Stromal cell of bone marrow (primary cell): Measurements from ENCODE around the gene KLHL5.
"Not testable (repeated sequence)": the region's sequence is repeated elsewhere in the genome, so short reads cannot be mapped to it uniquely, and the experiment has no call there.

Experiments
- DNase-seq: peaks from one replicate; pipeline ENCODE4 v3.0.0-alpha.2; 2012; ENCODE audit warnings: low read depth

KLHL5 gene, protein sequence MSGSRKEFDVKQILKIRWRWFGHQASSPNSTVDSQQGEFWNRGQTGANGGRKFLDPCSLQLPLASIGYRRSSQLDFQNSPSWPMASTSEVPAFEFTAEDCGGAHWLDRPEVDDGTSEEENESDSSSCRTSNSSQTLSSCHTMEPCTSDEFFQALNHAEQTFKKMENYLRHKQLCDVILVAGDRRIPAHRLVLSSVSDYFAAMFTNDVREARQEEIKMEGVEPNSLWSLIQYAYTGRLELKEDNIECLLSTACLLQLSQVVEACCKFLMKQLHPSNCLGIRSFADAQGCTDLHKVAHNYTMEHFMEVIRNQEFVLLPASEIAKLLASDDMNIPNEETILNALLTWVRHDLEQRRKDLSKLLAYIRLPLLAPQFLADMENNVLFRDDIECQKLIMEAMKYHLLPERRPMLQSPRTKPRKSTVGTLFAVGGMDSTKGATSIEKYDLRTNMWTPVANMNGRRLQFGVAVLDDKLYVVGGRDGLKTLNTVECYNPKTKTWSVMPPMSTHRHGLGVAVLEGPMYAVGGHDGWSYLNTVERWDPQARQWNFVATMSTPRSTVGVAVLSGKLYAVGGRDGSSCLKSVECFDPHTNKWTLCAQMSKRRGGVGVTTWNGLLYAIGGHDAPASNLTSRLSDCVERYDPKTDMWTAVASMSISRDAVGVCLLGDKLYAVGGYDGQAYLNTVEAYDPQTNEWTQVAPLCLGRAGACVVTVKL

GRCh38 chr4:39062094-39062769, at the start of gene KLHL5:
KLHL5 (plus strand) TSS chr4:39062232; CDS start chr4:39062653, 421 bp downstream.
- DNase-seq, result no peak

DNA sequence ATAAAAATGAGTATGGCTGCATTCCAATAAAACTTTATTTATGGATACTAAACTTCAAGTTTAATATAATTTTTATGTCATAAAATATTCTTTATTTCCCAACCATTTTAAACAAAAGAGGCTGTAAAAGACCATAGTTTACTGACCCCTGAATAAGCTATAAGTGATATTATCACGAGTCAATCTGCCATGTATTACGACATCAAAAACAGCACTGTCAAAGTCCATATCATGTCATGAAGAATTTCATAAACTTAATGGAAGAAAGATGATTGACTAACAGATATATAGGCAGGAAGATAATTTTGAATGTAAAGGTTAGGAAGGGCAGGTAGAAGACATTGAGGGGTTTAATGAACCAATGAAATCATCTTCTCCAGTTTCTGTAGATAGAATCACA, 48.0 kb upstream of the KLHL5 start:
- no peak for DNase-seq

DNA sequence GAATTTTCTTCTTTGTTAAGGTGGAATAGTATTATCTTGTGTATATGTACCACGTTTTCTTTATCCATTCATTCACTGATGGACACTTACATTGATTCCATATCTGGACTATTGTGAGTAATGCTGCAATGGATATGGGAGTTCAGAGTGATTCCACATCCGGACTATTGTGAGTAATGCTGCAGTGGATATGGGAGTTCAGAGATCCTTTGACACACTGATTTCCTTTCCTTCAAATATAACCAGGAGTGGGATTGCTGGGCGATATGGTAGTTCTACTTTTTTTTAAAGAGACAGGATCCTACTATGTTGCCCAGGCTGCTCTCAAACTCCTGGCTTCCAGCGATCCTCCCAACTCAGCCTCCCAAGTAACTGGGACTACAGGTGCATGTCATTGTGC, 41.9 kb upstream of the KLHL5 start:
- DNase-seq, result no peak

DNA sequence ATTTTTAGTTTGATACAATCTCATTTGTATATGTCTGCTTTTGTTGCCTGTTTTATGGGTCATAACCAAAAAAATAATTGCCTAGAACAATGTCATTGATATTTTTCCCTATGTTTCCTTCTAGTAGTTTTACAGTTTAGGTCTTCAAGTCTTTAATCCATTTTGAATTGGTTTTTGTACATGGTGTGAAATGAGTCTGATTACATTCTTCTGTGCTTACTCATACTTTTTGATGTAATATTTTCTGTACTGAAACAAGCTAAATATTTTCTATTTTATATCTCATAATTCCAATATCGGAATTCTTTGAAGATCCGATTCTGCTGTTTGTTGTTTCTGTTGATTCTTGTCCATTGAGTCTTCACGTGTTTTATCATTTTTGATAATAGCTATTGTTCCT, 40.4 kb upstream of the KLHL5 start:
- DNase-seq, result no peak

DNA sequence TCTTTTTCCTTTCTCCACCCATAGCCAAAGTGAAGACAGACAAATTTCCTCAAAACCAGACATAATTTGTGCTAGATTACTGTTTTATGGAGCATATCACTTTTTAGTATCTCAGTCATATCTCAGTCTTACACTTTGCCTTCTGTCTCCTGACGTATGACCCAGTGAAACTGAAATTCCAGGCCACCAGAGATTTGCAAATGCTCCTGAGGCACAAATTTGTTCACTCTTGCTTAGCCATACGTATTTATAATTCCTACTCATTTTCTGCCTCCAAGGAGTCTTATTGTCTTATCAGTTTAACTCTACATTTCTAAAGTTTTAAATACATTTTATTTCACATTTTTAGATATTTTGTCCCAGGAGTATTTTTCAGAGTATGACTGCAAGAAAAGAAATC, 39.8 kb upstream of the KLHL5 start:
- no peak for DNase-seq

GRCh38 chr4:39023059-39023458, 39.0 kb upstream of the KLHL5 start:
- no peak for DNase-seq

- DNase-seq, result no peak
Observed at GRCh38 chr4:39024311-39024865, 37.6 kb upstream of the KLHL5 start.

GRCh38 chr4:39025552-39026085, 36.4 kb upstream of the KLHL5 start:
- DNase-seq, result no peak

DNA sequence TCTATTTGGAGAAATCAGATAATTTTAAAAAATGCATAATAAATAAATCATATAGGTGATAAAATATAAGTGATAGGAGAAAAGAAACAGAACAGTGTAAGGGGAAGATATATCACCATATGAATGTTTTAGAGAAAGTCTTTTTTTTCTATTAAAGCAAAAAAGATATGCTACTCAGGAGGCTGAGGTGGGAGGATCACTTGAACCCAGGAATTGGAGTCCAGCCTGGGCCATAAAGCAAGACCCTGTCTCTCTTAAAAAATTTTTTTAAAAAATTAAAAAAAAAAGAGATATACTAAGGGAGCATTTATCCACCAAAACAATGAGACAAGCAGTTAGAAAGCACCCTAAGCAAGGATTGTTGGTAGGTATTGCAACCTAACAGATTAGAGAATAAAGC, 35.9 kb upstream of the KLHL5 start:
- DNase-seq, result no peak

DNA sequence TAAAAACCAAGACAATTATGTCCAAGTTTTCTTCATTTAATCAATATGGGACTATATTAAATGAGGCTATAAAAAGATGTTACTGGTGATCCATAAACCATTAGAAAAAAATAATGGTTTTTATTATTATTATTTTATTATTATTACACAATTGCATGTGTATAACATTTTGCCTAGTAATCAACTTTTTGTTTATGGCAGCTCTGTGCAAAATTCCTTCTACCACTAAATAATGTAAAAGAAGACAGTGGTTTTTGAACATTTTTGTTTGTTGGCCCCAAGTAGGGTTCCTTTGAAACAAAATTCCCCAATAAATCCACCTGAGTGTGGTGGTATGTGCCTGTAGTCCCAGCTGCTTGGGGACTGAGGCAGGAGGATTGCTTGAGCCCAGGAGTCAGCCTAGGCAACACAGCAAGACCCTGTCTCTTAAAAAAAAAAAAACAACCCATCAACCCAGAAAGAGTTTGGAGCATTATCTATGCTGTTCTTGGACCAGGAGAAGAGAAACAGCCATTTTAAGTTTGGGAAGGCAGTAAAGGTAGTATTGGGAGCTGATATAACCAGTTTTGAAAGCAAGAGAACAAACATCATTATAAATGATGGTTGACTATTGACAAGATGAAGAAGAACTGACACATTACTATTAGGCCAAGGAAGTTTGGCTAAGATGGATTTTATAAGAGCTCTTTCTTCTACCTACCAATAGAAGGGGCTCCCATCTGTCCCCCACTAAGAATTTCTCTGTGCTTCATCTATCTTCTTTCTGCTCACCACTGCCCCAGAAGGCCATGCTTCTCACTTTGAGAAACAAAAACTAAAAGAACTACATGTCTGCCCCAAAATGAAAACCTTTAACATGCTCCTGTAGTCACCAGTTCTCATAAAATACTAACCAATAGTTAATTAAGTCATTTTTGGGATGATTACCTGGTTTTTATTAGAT, 32.0 kb upstream of the KLHL5 start:
- no peak for DNase-seq

GRCh38 chr4:39030725-39031124, 31.3 kb upstream of the KLHL5 start:
- no peak for DNase-seq

DNA sequence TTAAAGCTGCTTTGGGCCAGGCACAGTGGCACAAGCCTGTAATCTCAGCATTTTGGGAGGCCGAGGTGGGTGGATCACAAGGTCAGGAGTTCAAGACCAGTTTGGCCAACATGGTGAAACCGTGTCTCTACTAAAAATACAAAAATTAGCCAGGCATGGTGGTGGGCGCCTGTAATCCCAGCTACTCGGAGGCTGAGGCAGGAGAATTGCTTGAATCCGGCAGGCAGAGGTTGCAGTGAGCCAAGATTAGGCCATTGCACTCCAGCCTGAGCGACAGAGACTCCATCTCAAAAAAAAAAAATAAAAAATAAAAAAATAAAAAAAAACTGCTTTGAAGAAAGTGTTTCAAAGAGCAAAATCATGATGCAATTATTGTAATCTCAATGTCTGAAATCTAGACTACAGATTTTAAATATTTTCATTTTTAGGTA, 30.4 kb upstream of the KLHL5 start:
- DNase-seq, result not testable (repeated sequence)

DNA sequence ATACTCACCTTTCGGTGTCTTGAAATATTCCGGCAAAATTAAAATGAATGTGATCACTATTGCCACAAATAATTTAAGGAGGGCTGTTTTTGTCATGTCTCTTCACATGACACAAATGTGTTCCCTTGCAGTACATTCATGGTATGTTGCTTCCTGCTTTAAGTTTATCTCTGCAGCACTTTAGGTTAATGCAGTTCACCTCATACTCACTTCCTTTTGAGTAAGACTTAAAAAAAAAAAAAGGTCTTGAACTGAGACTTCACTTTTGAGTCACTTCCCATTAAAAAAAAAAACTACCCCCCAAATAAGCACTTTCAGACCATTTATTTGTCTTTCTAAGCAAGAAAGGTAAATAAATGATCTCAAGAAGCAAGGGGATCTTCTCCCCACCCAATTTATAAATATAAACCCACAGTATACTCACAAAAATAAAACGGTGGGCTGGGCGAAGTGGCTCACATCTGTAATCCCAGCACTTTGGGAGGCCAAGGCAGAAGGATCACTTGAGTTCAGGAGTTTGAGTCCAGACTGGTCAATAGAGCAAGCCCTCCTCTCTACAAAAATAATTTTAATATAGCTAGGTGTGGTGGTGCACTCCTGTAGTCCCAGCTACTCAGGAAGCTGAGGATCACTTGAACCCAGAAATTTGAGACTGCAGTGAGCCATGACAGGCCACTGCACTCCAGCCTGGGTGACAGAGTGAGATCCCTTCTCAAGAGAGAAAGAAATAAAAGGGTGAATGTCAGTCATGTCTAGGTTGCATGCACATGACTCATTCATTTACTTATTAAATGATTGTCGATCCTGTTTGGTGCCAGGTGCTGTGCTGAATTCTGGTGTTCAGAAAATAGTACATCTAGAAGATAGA, 29.6 kb upstream of the KLHL5 start, which contains the start of gene TMEM156:
TMEM156 (minus strand) TSS at position 192 of the 868 bp plus-strand sequence; CDS start at position 96, 96 bp downstream.
- DNase-seq, result no peak

DNA sequence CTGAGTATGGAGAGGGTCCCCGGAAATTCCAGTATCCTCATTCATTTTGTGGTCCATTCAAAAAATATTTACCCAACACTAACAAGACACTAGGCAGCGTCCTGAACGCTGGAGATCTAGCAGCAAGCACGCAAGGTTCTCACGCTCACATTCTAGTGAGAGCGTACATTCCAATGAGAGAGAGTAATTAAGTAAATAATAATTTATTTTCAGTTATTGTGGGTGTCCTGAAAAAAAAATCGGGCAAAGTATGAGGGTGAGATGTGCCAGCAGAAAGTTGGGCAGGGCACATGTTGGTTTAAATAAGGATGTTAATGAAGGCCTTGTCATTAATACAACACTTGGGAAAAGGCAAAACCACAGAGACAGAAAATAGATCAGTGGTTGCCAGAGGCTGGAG, 25.9 kb upstream of the KLHL5 start:
- no peak for DNase-seq

DNA sequence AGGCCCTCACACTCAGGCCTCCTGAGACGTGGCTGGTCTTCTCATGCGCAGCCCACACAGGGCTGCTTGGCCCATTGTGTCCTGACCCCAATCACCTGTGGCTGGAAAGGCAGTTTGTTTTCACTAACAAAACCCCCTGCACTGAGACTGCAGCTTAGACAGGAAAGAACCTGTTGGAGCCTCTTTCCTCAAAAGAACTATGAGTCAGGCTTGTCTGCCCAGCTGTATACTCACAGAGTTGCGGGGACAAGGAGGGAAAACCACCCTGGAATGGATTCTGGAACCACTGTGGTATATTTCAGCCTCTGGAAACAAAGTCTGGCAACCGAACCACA, 24.6 kb upstream of the KLHL5 start:
- no peak for DNase-seq

DNA sequence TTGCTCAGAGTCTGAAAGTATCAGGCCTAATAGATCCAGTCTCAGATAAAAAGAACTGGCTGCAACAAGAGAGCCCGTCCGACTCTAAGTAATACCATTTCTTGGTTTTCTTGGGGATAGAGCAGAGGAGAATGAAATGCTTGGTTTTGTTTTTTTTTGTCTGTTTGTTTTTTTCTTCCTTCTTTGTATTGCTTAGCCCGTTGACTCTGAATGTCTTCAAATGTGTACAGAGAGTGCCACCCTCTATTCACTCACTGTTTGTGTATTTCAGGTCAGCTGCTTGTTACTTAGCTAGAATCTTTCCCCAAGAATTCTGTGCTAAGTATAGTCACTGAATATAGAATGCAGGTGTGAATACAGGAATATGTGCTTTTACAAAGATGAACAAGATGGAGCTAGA, 24.1 kb upstream of the KLHL5 start:
- DNase-seq, result no peak

DNA sequence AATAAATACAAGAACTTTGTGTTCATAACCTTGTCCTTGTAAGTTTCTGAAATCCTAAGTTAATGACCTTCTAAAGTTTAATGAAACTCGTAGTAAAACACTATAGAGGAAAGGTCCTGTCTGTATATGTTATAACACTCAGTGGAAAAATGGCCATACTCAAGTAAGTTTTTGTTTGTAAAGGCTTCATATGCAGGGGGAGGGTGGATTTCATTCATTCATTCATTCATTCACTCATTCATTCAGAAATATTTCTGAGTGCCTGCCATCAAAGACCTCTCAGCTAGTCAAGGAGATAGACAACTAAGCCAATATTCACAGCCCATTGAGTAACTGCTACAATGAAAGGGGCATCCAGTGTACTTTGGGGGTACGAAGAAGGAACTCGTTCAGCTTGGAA, 22.9 kb upstream of the KLHL5 start:
- no peak for DNase-seq

GRCh38 chr4:39042366-39042765, 19.7 kb upstream of the KLHL5 start:
- no peak for DNase-seq

DNA sequence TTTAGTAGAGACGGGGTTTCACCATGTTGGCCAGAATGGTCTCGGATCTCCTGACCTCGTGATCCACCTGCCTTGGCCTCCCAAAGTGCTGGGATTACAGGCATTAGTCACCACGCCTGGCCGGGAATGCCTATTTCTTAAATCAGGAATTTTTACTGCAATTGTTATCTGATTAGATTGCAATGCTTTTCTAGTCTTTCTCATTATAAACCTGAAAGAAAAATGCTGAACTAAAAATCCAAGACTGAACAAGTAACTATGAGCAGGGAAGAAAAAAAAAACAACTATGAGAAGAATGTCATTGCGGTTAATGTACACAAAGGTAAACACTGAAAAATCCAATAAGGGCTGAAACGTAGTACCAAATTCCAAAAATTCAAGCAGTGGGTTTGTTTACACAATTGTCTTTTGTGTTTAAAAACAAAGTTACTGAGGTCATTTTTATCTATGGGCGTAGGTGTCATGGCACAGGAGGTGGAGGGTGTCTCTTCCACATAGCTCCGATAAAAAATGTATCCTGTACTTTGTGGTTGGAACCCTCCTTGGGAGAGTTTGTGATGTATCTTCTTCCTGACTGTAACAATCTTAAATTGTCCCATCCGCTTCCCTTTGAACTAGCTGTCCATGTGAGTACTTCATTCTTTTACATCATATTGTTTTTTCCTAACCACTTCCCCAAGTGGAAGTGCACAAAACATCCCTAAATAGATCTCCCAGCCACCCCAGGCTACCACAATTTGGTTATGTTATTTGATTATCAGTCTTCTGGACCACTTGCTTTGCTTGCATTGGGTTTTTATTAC, 18.8 kb upstream of the KLHL5 start:
- no peak for DNase-seq
